Fibroblast of skin of back (primary cell): ENCODE measurements around the gene NTN1. TPM values are rescaled to one million over a fixed set of nuclear protein-coding genes. Genes with fewer than 3 reads are reported as not detected.
"Not testable (repeated sequence)": the region's sequence is repeated elsewhere in the genome, so short reads cannot be mapped to it uniquely, and the experiment has no call there.

Source experiments
- DNase-seq: peaks from one replicate; pipeline ENCODE4 v3.0.0-alpha.2; 2013
- polyA plus RNA-seq, 2 experiments: library from polyadenylated mRNA; unstranded; fragments of 120-200 nt; gene quantifications; one replicate each; pipeline ENCODE4 v1.2.1, GENCODE V29; 2013; ENCODE audit not compliant: insufficient read length in 2 of 2

Gene NTN1
- polyA plus RNA-seq (2013, experiment 1 of 2; ENCODE audit: insufficient read length), result 0.61 TPM
- polyA plus RNA-seq (2013, experiment 2 of 2; ENCODE audit: insufficient read length), result 0.20 TPM

GRCh38 chr17:9021158-9021991 lies at the start of gene NTN1:
Gene NTN1 (plus strand): TSS chr17:9021510. CDS start chr17:9022374, 864 bp downstream.
- DNase-seq, result peak; percentile 37

GRCh38 chr17:8975091-8975725 lies 46.1 kb upstream of the NTN1 start:
- no peak for DNase-seq

- no peak for DNase-seq
Measured at GRCh38 chr17:8976638-8977037, 44.7 kb upstream of the NTN1 start.

GRCh38 chr17:8979715-8980114 lies 41.6 kb upstream of the NTN1 start:
- DNase-seq, result no peak

GRCh38 chr17:8981443-8981842 lies 39.9 kb upstream of the NTN1 start:
- no peak for DNase-seq

GRCh38 chr17:8984225-8984624 lies 37.1 kb upstream of the NTN1 start:
- not testable (repeated sequence) for DNase-seq

- DNase-seq, result no peak
Measured at GRCh38 chr17:8985054-8985701, 36.1 kb upstream of the NTN1 start.

- no peak for DNase-seq
Measured at GRCh38 chr17:8986295-8986694, 35.0 kb upstream of the NTN1 start.

- not testable (repeated sequence) for DNase-seq
Measured at GRCh38 chr17:8988263-8988935, 32.9 kb upstream of the NTN1 start.

GRCh38 chr17:8991514-8992285 lies 29.6 kb upstream of the NTN1 start:
- peak; percentile 57 for DNase-seq

- DNase-seq, result peak; percentile 47
Measured at GRCh38 chr17:8994319-8994718, 27.0 kb upstream of the NTN1 start.

GRCh38 chr17:8995711-8996110 lies 25.6 kb upstream of the NTN1 start:
- no peak for DNase-seq

- DNase-seq, result peak; percentile 46
Measured at GRCh38 chr17:8997994-8998628, 23.2 kb upstream of the NTN1 start.

GRCh38 chr17:9001559-9001958 lies 19.8 kb upstream of the NTN1 start:
- no peak for DNase-seq

GRCh38 chr17:9002227-9002605 lies 19.1 kb upstream of the NTN1 start:
- DNase-seq, result no peak

- peak; percentile 12 for DNase-seq
Measured at GRCh38 chr17:9002606-9003354, 18.5 kb upstream of the NTN1 start.

GRCh38 chr17:9003355-9004131 lies 17.8 kb upstream of the NTN1 start:
- DNase-seq, result no peak

GRCh38 chr17:9004132-9004960 lies 17.0 kb upstream of the NTN1 start:
- DNase-seq, result no peak

- DNase-seq, result no peak
Measured at GRCh38 chr17:9004961-9005285, 16.4 kb upstream of the NTN1 start.
